PC-9 (cell line): ENCODE measurements around the gene PRCD.

Source experiments
- EZH2 ChIP-seq: fragments of 200-600 bp; sonication (generic); IDR thresholded peaks from 2 replicates; pipeline ENCODE4 v1.8.0; 2017; ENCODE audit warnings: antibody characterized with exemption, low read depth
- TF ChIP-seq, protein P1 (sequence below): fragments of 200-600 bp; sonication (generic); conservative IDR thresholded peaks from 2 replicates; pipeline ENCODE4 v1.6.1; 2017; ENCODE audit warnings: mixed run types, antibody characterized with exemption, mild to moderate bottlenecking, moderate library complexity

DNA sequence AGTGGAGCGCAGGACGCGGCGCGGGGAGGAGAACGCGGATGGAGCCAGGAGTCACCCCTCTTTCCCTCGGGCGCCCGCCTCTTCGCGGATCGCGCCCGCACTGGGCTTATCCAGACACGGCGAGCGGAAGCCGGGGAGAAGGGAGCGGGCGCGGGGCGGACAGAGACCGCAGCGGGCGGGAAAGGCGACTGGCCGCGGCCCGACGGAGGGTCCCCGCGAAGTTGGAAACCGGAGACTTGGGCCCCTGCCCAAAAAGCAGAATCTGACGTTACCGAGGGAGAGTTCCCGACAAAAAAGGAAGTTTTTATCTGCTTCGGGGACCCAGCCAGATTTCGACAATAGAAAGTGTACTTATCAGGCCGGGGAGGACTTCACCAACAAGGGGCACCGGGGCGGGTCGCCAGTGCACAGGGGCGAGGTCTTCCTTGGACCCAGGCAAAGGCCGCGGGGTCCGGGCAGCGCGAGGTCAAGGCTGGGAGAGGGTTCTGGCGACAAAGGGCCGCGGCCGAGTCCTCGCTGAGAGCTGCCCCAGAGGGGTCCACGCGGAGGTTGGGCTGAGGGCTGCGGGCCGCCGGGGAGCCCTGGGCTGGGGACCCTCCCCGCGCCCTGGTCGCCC is 45.3 kb downstream of the PRCD start:
- TF ChIP-seq, protein P1, sequence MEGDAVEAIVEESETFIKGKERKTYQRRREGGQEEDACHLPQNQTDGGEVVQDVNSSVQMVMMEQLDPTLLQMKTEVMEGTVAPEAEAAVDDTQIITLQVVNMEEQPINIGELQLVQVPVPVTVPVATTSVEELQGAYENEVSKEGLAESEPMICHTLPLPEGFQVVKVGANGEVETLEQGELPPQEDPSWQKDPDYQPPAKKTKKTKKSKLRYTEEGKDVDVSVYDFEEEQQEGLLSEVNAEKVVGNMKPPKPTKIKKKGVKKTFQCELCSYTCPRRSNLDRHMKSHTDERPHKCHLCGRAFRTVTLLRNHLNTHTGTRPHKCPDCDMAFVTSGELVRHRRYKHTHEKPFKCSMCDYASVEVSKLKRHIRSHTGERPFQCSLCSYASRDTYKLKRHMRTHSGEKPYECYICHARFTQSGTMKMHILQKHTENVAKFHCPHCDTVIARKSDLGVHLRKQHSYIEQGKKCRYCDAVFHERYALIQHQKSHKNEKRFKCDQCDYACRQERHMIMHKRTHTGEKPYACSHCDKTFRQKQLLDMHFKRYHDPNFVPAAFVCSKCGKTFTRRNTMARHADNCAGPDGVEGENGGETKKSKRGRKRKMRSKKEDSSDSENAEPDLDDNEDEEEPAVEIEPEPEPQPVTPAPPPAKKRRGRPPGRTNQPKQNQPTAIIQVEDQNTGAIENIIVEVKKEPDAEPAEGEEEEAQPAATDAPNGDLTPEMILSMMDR, result no peak
- no peak for TF ChIP-seq EZH2
